GM21381 (cell line): ENCODE data around the gene ASF1A.
A peak's percentile ranks its signal among the peaks of the same experiment; 100 is the strongest.

Experiments used
- ATAC-seq: cut with Tn5 transposase; IDR thresholded peaks from one replicate; pipeline ENCODE4 v1.9.1; 2021; ENCODE audit warnings: mild to moderate bottlenecking, moderate library complexity; ENCODE audit not compliant: unreplicated experiment

Gene ASF1A

GRCh38 chr6:118881440-118882313 lies 12.3 kb upstream of the ASF1A start:
- peak; percentile 84 for ATAC-seq

- ATAC-seq, result no peak
Measured at GRCh38 chr6:118882314-118882905, 11.5 kb upstream of the ASF1A start.

- ATAC-seq, result no peak
Measured at GRCh38 chr6:118886641-118887040, 7.3 kb upstream of the ASF1A start.

- ATAC-seq, result no peak
Measured at GRCh38 chr6:118889163-118889562, 4.8 kb upstream of the ASF1A start.

GRCh38 chr6:118890997-118891790 lies 2.8 kb upstream of the ASF1A start:
- ATAC-seq, result no peak

GRCh38 chr6:118892355-118892991 lies 1.5 kb upstream of the ASF1A start:
- ATAC-seq, result no peak

- ATAC-seq, result peak; percentile 6
Measured at GRCh38 chr6:118893064-118893806, 717 bp upstream of the ASF1A start.

- peak; percentile 33 for ATAC-seq
Measured at GRCh38 chr6:118894425-118895260, 691 bp downstream of the ASF1A start.

- ATAC-seq, result no peak
Measured at GRCh38 chr6:118895261-118895560, 1.3 kb downstream of the ASF1A start.

- ATAC-seq, result no peak
Measured at GRCh38 chr6:118895859-118896258, 1.9 kb downstream of the ASF1A start.

GRCh38 chr6:118896339-118897136 lies 2.6 kb downstream of the ASF1A start:
- no peak for ATAC-seq

GRCh38 chr6:118897386-118897785 lies 3.4 kb downstream of the ASF1A start:
- no peak for ATAC-seq

GRCh38 chr6:118899948-118900347 lies 6.0 kb downstream of the ASF1A start:
- ATAC-seq, result no peak

- ATAC-seq, result no peak
Measured at GRCh38 chr6:118902726-118903125, 8.8 kb downstream of the ASF1A start.

GRCh38 chr6:118903138-118903537 lies 9.2 kb downstream of the ASF1A start:
- no peak for ATAC-seq

- no peak for ATAC-seq
Measured at GRCh38 chr6:118903691-118904090, 9.7 kb downstream of the ASF1A start.

- no peak for ATAC-seq
Measured at GRCh38 chr6:118905084-118905483, 11.1 kb downstream of the ASF1A start.

- ATAC-seq, result no peak
Measured at GRCh38 chr6:118905851-118906250, 11.9 kb downstream of the ASF1A start.

GRCh38 chr6:118908441-118908840 lies 14.5 kb downstream of the ASF1A start:
- no peak for ATAC-seq
